HG02943 (cell line): ENCODE data around the gene WNT3.

Source experiments
- ATAC-seq: cut with Tn5 transposase; IDR thresholded peaks from one replicate; pipeline ENCODE4 v1.9.1; 2021; ENCODE audit warnings: mild to moderate bottlenecking, low read depth, moderate library complexity; ENCODE audit not compliant: unreplicated experiment

WNT3 gene

DNA sequence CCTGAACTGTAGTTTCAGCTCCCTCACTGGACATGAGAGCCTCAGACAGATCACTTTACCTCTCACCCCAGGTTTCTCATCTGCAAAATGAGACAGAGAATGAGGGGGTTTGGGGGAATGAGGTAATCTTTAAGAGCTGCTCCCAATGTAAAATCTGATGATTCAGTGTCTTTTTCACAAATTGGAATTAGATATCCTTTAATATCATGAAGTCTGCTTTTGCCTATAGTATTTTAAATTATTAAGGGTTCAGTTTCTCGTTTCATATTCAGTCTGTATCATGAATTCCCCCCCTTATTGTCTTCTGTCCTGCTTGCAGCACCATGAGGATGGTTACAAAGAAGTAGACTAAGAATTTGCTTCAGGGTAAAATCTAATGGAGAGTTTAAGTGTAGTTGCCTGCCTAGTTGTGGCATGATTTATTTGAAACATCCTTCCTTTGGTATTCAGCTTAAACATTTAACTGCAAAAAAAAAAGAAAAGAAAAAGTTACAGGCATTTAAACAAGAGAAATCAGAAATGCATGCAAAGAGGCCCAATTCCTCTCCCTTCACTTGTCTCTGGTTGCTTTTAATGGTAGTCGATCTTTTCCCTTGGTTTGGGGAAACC is 77.3 kb downstream of the WNT3 start:
- no peak for ATAC-seq

DNA sequence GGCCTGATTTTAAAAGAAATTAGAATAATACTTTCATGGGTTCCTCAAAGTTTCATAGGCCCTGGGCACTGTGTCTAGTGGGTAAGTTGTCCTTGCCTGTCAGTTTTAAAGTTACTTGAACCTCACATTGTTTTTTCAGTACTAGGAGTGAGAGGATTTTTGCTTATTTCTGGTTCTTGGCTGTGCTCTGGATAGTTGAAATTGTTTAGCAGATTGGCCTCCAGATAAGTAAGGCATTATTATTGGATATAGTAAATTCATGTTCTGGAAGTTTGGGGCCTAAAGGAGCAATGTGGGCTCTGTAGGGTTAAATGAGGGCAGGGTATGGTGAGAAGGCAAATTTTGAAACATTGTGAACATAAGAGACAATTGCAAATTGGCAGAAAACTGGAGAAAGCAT is 78.5 kb downstream of the WNT3 start:
- no peak for ATAC-seq

DNA sequence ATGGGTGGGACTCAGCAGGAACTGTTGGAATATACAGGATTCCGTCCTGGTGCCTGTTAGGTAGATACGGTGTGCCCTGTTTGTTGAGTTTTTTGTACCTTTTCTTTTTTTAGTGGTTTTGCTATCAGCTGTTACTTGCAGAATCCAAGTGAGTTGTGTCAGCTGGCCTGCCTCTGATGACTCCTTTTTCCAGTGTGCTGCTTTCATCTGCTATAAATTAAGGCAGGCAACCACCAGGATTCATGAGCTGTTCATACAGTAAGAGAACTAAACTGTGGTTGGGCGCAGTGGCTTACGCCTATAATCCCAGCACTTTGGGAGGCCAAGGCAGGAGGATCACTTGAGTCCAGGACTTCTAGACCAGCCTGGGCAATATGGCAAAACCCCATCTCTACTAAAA is 79.9 kb downstream of the WNT3 start:
- ATAC-seq = no peak

DNA sequence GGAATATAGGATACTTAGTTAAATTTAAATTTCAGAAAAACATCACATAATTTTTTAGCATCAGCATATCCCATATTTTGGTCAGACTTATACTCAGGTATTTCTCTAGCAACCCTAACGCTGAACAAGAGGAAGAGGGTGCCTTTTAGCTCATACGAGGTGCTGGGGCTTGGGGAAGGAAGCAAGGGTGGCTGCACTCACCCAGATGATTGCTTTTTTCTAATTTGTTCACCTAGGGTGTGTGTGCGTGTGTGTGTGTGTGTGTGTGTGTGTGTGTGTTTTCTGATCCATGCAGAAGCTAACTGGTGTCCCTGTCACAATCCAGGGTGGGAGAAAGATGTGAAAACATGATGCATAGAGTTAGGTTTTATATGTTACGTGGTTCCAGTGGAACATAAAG is 81.2 kb downstream of the WNT3 start:
- no peak for ATAC-seq

DNA sequence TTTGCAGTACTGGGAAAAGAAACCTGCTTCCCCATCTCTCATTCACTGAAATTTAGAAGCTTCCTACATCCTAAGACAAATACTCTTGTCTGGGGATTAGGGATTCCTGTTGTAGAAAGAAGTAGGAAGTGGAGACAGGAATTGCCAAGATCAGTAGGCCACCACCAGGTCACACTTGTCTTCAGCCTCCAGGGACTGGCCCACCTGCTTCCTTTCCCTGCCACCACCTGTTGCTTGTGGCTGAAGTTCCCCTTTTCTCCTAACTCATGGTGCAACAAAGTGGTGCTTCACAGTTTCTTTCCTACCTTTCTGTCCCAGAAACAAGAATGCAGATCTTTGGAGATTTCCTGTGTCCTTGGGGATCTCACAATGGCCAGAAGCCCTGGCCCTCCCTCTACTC is 82.4 kb downstream of the WNT3 start:
- ATAC-seq = no peak

DNA sequence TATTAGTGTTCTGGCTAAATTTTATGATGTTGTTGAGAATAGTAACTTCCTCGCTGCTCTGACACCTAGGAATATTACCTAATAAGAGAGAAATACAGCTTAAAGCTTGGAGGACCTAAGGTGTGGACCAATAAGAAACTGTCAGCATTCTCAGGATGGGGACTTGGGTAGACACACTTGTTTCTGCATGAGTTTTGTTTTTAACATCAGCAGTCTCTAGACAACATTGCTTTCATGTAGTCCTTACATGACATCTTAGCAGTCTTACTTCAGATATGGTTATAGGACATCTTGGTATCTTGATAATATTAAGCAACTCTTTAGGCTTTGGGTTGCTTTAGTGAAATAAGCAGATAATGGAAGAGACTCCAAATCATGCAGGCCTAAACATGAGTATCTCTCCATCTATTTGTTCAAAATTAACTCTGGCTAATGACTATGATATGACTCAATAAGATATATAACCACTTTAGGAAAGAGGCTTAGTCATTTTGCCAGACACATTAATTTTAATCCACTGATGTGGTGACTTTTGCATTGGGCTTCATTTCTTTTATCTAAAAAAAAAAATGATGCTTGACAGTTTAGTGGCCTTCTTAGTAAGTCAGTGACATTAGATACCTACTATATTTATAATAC is 84.5 kb downstream of the WNT3 start:
- no peak for ATAC-seq

DNA sequence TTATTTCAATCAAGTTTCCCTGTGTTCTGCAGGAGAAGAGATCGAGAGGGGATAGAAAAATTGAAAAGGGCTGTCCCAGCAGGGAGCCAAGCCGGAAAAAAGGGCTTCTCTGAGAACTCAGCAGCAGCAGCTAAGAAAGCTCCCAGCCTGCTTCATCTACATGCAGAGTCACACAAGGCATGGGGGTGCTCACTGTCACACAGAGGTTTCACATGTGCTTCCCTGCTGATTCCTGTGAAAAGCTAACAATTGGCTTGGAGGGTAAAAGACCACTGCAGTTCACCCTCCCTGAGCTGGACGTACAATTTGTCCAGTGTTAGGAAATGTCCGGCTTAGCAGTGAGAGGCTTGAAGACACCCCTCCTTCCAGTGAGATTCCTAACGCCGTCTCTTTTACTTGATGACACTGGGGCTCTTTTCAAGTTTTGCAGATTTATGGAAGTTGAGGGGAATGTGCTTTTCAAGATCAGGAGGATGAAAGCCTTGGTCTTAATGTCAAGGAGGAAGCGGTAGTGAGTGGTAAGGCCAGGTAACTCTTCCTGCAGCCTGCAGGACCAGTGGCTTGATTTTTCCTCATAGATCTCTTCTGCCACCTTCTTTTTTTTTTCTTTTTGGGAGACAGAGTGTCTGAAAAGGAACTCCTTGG is 85.6 kb downstream of the WNT3 start:
- no peak for ATAC-seq

DNA sequence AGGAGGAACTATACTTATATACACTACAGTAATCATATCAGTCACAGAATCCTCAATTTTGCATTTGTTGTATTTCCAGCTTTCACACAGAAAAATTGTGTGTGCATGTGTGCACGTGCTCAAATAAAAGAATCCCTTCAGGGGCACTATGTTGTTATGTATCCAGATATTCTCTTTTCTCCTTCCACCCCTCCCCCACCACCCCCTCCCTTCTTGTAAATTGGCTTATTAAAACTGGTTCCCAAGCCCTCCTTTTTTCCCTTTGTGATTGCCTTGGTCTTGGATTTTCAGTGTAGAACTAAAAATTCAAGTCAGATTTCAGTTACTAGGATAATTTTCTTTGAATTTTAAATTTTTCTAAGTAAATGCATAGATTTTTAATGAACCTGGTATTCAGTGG is 86.3 kb downstream of the WNT3 start:
- ATAC-seq = no peak

DNA sequence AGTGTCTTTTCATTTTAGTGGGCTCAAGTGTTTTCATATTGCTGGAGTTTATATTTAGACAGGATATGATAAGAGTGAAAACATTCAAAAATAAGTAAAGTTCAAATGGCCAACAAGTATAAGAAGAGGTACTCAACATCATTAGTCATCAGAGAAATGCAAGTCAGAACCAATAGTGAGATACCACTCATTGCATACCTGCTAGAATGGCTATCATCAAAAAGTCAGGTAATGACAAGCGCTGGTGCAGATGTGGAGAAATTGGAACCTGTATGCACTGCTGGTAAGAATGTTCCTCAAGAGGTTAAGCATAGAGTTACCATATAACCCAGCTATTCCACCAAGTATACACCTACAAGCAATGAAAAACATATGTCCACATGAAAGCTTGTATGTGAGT is 87.8 kb downstream of the WNT3 start:
- no peak for ATAC-seq

DNA sequence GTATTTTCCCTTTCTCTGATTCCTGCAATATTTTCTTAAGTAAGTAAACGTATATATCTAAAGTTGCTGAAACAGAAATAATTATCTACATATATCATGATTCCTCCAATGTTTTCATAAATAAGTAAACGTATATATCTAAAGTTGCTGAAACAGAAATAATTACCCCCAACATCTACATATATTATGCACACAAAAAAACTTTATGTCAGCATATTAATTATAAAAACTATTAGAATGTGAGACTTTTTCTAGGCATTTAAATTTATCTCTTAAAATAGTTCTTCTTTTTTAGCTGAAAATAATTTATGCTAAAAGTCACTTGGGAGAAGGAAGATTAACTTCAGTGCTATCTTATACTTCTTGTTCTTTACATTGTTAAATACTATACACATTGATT is 88.5 kb downstream of the WNT3 start:
- no peak for ATAC-seq

DNA sequence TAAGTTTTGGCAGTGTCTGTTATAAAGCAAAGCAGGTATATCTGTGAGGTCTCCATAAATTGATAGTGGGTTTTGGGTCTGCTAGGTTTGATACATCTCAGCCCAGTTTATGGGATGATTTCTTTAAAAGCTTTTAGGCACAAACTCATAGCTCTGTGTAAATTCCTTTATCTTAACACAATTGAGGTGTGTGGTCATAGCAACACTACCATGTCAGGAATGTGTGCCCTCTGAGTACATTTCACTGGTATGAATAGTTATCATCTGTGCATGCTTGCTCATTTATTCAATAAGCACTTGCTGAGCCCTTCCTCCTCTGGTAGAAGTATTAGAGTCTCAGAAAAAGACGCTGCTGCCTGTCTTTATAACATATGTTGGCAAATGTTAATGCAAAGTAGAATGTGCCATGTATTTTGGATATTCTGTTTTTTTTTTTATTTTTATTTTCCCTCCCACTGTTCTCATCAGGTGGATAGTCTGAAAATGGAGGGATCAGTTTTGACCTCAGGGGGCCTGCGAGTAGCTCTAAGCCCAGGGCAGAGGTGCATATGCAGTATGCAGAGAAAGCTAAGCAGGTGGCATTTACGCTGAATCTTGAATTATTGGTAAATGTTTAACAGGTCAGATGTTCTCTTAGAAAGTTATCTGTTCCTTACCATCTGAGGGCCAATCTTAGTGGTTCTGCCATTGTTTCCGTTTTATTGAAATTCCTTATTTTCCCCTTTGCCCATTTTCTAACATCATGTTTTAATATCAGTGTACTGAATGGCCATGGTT is 90.7 kb downstream of the WNT3 start:
- no peak for ATAC-seq

DNA sequence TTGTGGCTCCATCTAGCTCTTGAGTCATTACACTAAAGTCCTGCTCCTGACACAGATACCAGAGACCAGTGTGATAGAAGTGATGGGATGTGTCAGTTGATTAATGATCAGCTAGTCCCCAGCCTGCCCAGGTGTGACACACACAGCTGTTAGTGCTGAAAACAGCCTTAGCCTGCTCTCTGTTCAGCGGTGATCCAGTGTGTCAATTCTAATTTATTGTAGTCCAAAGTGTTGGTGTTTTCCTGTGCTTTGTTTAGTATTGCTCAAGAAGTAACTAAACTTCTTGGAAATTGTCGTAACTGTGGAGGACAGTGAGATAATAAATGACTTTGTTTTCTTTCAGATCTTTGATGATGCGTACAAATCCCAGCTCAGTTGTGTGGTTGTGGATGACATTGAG is 92.3 kb downstream of the WNT3 start:
- ATAC-seq = no peak

DNA sequence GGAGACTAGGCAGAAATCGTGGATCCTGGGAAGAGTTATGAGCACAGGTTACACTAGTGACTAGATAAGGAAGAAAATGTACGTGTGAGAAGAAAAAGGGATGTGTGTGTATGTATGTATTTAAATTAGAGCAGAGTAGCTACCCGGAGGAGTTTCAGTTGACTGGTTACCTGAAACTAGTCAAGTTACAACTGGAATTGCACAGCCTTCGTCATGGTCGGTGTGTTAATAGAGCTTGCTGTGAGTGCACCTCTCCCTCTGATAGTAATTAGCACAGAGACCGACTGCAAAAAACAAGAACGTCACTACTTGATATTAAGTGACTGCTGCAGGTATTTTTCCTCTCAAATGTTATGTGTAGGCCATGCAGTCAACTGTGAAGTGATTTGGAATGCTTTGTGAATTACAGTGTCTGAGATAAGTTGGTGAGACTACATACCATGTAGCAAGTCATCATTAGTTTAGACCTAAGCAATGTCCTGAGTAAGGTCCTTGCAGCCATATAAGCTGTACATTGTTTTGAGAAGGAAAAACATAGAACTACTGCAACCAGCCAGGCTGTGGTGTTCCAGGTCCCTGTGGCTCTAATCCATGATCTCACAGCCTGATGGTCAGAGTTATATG is 95.7 kb downstream of the WNT3 start:
- no peak for ATAC-seq

DNA sequence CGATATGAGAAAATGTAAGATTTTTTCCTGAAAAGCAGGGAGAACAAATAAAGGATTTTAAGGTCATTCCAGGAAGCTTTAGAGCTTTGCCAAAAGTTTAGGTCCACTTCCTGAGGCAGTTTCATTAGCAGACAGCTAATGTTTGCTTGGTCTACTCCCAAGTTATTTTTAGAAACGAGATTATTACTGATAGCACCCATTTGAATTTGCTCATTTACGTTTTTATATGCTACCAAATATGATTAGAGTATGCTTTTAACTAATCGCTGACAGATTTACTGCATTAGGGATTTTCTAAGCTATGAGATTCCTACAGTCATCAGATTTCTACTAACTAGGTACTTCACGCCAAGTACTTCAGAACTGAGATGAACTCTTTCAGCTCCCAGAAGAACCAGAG is 98.1 kb downstream of the WNT3 start:
- ATAC-seq = no peak

DNA sequence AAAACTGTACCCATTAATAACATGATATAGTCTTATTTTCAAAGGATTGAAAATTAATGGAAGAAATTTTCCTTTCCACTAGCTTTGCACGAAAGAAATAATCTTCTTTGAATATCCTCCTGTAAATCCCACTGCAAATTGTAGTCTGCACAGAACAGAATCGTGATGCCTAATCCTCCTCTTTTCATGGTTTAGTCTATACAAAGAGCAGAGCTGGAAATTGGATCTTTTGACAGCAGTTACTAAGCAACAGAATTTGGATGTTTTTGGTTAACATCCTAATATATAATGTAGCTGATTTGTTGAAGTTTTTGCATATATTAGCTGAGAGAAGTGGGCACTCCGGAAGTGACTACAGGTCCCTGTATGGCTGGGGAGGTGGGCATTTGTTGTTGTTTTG is 98.6 kb downstream of the WNT3 start:
- ATAC-seq = no peak

DNA sequence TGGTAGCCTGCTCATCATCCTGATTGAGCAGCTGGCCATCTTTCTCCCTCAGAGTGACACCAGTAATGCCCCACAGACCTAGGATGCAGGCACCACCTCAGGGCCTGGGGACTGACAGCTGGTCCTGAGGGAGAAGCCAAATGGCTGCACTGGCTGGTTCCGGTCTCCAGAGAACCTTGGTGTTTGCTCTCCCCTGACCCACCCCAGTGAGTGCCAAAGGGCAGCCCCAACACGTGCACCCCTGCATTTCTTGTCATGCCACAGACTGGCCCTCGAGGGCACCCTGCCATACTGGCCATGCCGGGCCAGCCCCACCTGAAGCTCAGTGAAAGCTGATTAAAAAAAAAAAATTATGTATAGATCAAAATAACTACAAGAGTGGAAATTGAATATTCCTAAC is 100.5 kb downstream of the WNT3 start:
- no peak for ATAC-seq
